ENCODE data around the gene ATP8A1.

Gene ATP8A1

DNA sequence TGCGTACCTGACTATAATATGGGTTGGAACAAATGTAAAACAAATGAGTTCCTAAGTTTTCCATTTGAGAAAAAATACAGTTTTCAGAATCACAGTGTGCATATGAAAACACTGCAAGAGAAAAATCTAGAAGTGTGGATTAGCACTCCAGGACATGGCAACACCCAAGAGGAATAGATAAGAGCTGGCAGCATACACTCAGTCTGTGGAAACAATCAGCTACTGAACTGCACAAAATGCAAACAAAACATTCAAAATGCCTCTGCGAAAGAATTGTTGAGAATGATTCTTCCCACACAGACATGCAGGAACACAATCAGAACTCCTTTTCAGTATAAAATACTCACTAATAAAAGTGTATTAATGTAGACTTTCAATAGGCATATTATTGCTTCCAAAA is 39.9 kb downstream of the ATP8A1 start:
- H3K4me1 ChIP-seq (ENCODE audit: control insufficient read depth, insufficient read depth, low read length), result no peaks in the 10 kb centered on the region
- H3K4me3 ChIP-seq (ENCODE audit: low read length), result no peak overlapping the region
- no peaks in the 10 kb centered on the region for H3K9me3 ChIP-seq (replicated peaks; ENCODE audit: low read length)
- H3K4me2 ChIP-seq (ENCODE audit: low read length), result no peak overlapping the region
- no peak overlapping the region for H3K9ac ChIP-seq (ENCODE audit: low read depth, low read length)
- no peaks in the 10 kb centered on the region for H3K27me3 ChIP-seq (ENCODE audit: control insufficient read depth, insufficient read depth, low read length)
- H3K36me3 ChIP-seq (ENCODE audit: insufficient read depth, low read length), result no peaks in the 10 kb centered on the region

DNA sequence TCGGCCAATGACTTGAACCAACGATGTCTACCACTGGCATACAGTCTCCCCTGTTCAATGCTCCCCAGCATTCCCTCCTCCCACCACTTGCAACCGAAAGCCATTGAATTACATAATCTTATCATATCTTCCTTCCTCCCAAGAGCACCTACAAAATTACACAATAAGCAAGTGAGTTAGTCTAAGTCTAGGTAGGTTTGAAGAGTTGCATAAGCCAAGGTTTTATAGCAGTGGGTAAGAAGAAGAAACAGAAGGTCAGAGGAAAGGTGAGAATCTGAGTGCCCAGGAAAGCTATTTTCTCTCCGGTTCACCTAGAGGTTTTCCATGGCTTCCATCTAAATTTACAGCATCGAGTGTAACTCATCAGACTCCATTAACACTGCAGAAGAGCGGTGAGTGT is 40.3 kb downstream of the ATP8A1 start:
- Histone ChIP-seq H3K9me3 (replicated peaks; ENCODE audit: low read length) (no peaks in the 10 kb centered on the region), H3K9ac (ENCODE audit: low read depth, low read length) (no peak overlapping the region), H3K36me3 (ENCODE audit: insufficient read depth, low read length) (no peaks in the 10 kb centered on the region), H3K27me3 (ENCODE audit: control insufficient read depth, insufficient read depth, low read length) (no peaks in the 10 kb centered on the region), H3K4me1 (ENCODE audit: control insufficient read depth, insufficient read depth, low read length) (no peaks in the 10 kb centered on the region), H3K4me3 (ENCODE audit: low read length) (no peak overlapping the region), H3K4me2 (ENCODE audit: low read length) (no peak overlapping the region)

DNA sequence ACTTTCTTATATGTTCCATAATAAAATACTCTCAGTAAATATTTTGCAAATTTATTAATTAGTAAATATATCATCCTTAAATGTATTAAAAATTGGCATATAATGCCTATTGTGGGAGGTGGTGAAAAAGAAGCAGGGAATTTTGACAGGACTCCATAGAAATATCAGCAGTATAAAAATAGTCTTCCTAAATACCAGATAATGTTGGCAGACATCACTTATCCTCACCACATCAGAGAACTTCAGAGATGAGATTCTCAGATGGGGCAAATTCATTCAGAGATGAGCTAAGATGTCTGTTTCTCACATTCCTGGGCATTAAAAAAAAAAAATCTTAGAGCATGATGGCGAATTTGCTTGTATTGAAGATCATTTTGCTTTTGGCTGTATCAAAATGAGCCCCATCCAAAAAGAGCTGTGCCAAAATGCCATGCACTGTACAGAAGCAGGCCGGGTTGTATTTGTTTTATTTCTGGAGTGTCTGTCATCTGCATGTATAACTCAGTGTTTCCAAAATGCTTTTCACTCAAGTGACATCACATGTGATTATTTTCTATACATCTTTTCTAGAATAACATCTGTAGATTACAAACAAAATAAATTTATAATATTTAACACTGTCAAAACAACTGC is 41.7 kb downstream of the ATP8A1 start:
- H3K36me3 ChIP-seq (ENCODE audit: insufficient read depth, low read length), result no peaks in the 10 kb centered on the region
- no peak overlapping the region for H3K9ac ChIP-seq (ENCODE audit: low read depth, low read length)
- no peak overlapping the region for H3K4me2 ChIP-seq (ENCODE audit: low read length)
- no peaks in the 10 kb centered on the region for H3K27me3 ChIP-seq (ENCODE audit: control insufficient read depth, insufficient read depth, low read length)
- no peaks in the 10 kb centered on the region for H3K4me1 ChIP-seq (ENCODE audit: control insufficient read depth, insufficient read depth, low read length)
- no peak overlapping the region for H3K4me3 ChIP-seq (ENCODE audit: low read length)
- H3K9me3 ChIP-seq (replicated peaks; ENCODE audit: low read length), result no peaks in the 10 kb centered on the region

DNA sequence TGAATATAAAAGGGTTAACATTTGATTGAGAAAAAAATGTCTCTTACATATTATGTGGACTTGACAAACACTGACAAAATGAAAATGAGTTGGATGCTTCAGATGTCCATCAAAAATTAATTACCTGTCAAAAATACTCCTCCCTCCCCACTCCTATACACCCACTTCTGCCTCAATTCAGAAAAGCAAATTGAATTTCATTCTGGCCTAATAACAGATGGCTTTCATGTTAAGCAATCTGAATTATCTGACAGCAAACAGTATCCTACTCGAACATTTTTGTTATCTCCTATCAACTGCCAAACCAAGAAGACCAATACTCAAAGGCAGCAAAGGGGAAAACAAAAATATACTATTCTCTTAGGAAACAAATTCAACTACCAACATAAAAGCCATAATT is 44.0 kb downstream of the ATP8A1 start:
- Histone ChIP-seq H3K4me2 (ENCODE audit: low read length) (no peak overlapping the region), H3K9ac (ENCODE audit: low read depth, low read length) (no peak overlapping the region), H3K4me3 (ENCODE audit: low read length) (no peak overlapping the region), H3K9me3 (replicated peaks; ENCODE audit: low read length) (no peaks in the 10 kb centered on the region), H3K4me1 (ENCODE audit: control insufficient read depth, insufficient read depth, low read length) (no peaks in the 10 kb centered on the region), H3K36me3 (ENCODE audit: insufficient read depth, low read length) (no peaks in the 10 kb centered on the region), H3K27me3 (ENCODE audit: control insufficient read depth, insufficient read depth, low read length) (no peaks in the 10 kb centered on the region)

DNA sequence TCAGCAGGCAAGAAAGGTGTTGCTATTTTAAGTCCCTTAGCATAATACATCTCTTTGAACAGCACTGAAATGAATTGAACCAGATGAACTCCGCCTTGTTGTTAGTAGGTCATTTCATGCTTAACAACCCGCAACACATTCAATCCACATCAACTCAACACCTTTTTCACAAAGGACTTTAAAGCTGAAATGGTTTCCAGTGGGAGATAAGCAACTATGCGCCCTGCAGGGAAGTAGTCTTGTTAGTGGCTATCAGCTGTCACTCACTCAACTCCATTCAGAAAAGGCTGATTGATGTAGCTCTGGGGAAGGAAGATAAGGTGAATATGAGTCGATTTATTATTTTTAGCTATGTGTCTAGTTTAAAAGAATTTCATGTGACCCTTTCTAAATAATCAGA is 46.0 kb downstream of the ATP8A1 start:
- Histone ChIP-seq H3K27me3 (ENCODE audit: control insufficient read depth, insufficient read depth, low read length) (no peaks in the 10 kb centered on the region), H3K36me3 (ENCODE audit: insufficient read depth, low read length) (no peaks in the 10 kb centered on the region), H3K9me3 (replicated peaks; ENCODE audit: low read length) (no peaks in the 10 kb centered on the region), H3K4me3 (ENCODE audit: low read length) (no peak overlapping the region), H3K4me2 (ENCODE audit: low read length) (no peak overlapping the region), H3K4me1 (ENCODE audit: control insufficient read depth, insufficient read depth, low read length) (no peaks in the 10 kb centered on the region), H3K9ac (ENCODE audit: low read depth, low read length) (no peak overlapping the region)

DNA sequence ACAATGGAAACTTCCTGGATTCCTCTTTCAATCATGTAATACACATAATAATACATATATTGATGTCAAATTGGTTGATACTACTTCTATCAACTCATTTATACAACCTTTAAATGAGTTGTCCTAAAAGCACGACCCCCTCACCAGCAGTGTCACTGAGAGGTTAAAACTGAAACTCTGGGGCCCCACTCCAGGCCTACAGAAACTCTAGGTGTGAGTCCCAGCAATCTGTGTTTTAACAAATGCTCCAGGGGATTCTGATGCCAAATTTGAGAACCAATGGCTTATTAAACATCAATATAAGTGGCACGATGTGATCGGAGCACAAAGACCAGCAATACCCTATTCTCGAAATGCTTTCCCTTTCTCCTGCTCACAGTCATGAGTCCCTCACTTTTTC is 47.9 kb downstream of the ATP8A1 start:
- no peaks in the 10 kb centered on the region for H3K27me3 ChIP-seq (ENCODE audit: control insufficient read depth, insufficient read depth, low read length)
- H3K4me1 ChIP-seq (ENCODE audit: control insufficient read depth, insufficient read depth, low read length), result no peaks in the 10 kb centered on the region
- no peaks in the 10 kb centered on the region for H3K9me3 ChIP-seq (replicated peaks; ENCODE audit: low read length)
- H3K36me3 ChIP-seq (ENCODE audit: insufficient read depth, low read length), result no peaks in the 10 kb centered on the region
- no peak overlapping the region for H3K4me3 ChIP-seq (ENCODE audit: low read length)
- H3K9ac ChIP-seq (ENCODE audit: low read depth, low read length), result no peak overlapping the region
- no peak overlapping the region for H3K4me2 ChIP-seq (ENCODE audit: low read length)

DNA sequence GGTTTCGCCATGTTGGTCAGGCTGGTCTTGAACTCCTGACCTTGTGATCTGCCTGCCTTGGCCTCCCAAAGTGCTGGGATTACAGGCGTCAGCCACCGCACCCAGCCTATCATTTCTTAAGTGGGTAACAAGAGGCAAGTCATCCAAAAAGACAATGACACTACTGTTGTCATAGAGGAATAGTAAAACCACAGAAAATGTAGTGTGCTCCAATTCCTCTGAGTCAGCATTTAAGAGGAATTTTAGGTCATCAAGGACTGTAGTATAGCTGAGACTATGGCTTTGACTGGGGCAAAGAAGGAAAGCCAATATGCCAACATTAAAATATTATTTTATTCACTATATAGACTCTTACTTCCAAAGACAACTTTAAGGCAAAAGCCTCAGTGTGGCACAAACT is 48.4 kb downstream of the ATP8A1 start:
- no peaks in the 10 kb centered on the region for H3K27me3 ChIP-seq (ENCODE audit: control insufficient read depth, insufficient read depth, low read length)
- no peak overlapping the region for H3K4me3 ChIP-seq (ENCODE audit: low read length)
- no peak overlapping the region for H3K9ac ChIP-seq (ENCODE audit: low read depth, low read length)

DNA sequence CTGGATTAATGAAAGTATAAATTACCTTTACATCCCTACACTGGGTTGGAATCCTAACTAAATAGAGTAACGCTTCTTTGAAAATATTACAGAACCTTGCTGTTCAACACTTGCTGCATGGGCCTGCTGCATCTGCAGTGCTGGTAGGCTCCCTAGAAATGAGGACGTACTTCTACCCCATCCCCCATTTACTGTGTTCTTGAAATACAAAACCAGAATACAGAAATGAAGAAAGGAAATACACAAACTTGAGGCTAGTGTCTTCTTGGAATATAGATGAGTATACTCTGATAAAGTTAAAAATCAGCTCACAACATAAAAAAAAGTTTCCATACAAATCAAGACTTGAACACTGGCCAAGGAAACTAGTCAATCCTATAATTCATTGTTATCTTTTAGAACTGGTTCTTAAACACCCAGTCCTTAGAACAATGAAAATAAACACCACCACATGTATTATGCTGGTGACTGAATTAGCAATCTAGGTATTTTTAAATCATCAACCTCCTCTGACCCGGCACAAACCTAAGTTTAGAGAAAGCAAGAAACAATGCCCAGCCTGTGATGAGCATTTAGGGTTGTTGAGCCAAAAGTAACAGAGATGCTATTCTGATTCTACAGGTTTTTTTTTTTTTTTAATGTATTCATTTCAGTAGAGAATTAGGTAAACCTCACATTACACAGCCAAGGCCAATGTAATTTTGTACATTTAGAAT is 49.7 kb downstream of the ATP8A1 start:
- Histone ChIP-seq H3K4me2 (ENCODE audit: low read length) (no peak overlapping the region), H3K36me3 (ENCODE audit: insufficient read depth, low read length) (no peaks in the 10 kb centered on the region), H3K27me3 (ENCODE audit: control insufficient read depth, insufficient read depth, low read length) (no peaks in the 10 kb centered on the region), H3K9ac (ENCODE audit: low read depth, low read length) (no peak overlapping the region), H3K4me3 (ENCODE audit: low read length) (no peak overlapping the region), H3K9me3 (replicated peaks; ENCODE audit: low read length) (no peaks in the 10 kb centered on the region), H3K4me1 (ENCODE audit: control insufficient read depth, insufficient read depth, low read length) (no peaks in the 10 kb centered on the region)

More for the DNA sequence above, 48.4 kb downstream of the ATP8A1 start:
- no peaks in the 10 kb centered on the region for H3K9me3 ChIP-seq (replicated peaks; ENCODE audit: low read length)
- H3K36me3 ChIP-seq (ENCODE audit: insufficient read depth, low read length), result no peaks in the 10 kb centered on the region
- H3K4me1 ChIP-seq (ENCODE audit: control insufficient read depth, insufficient read depth, low read length), result no peaks in the 10 kb centered on the region
- no peak overlapping the region for H3K4me2 ChIP-seq (ENCODE audit: low read length)

DNA sequence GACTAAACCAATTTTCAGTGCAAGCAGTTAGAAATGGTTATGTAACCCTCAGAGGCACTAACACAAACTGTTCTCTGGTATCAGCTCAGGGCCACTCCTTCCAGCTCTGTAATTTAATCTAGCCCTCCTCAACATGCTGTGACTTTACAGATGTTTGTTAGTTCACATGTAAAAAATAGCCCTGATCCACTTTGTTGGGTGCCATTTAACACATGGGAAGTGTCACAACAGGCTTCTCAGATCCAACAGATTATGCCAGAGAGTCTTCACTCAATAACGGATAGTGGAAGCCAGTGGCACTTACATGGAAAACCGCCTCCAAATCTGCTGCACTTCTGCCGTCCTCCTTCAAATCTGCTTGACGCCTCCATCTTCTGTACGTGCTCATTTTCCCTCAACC is 51.6 kb downstream of the ATP8A1 start:
- no peaks in the 10 kb centered on the region for H3K4me1 ChIP-seq (ENCODE audit: control insufficient read depth, insufficient read depth, low read length)
- no peaks in the 10 kb centered on the region for H3K27me3 ChIP-seq (ENCODE audit: control insufficient read depth, insufficient read depth, low read length)
- no peak overlapping the region for H3K9ac ChIP-seq (ENCODE audit: low read depth, low read length)
- H3K4me3 ChIP-seq (ENCODE audit: low read length), result no peak overlapping the region
- H3K4me2 ChIP-seq (ENCODE audit: low read length), result no peak overlapping the region
- no peaks in the 10 kb centered on the region for H3K36me3 ChIP-seq (ENCODE audit: insufficient read depth, low read length)
- H3K9me3 ChIP-seq (replicated peaks; ENCODE audit: low read length), result no peaks in the 10 kb centered on the region

DNA sequence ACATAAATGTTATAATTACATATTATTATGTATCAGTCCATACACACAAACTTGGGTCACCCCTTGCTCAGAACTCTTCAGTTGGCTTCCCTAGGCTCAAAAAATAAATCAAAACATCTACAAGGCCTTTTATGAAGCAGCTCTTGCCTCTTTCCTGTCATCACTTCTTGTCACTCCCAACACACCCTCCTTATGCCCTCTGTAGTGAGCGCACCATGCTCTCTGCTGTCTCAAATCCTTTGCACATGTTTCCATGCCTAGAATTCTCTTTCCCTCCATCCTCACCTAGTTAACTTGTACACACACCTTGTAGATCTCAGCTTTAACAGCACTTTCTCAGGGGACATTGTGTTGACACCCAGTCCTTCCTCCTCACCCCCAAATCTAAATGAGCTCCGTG is 53.0 kb downstream of the ATP8A1 start:
- no peak overlapping the region for H3K4me2 ChIP-seq (ENCODE audit: low read length)
- no peaks in the 10 kb centered on the region for H3K4me1 ChIP-seq (ENCODE audit: control insufficient read depth, insufficient read depth, low read length)
- no peak overlapping the region for H3K4me3 ChIP-seq (ENCODE audit: low read length)
- H3K9me3 ChIP-seq (replicated peaks; ENCODE audit: low read length), result no peaks in the 10 kb centered on the region
- H3K36me3 ChIP-seq (ENCODE audit: insufficient read depth, low read length), result no peaks in the 10 kb centered on the region
- no peak overlapping the region for H3K9ac ChIP-seq (ENCODE audit: low read depth, low read length)
- no peaks in the 10 kb centered on the region for H3K27me3 ChIP-seq (ENCODE audit: control insufficient read depth, insufficient read depth, low read length)

DNA sequence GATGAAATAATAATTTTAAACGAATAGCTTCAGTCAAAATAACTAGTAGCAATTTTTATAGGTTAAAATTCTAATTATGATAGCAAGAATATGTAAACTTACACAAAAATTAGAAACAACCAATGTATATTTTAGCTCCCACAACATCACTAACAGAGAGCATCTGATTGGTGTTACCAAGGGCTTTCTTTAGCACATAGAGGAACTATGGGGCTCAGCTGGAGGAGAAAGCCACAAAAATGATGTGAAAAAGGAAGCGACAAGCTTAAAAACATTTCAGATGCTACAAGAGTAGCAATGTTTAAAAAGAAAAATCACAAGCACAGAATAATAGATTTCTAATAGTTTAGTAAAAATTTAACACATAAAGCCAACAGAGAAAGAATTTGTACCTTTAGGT is 56.3 kb downstream of the ATP8A1 start:
- Histone ChIP-seq H3K27me3 (ENCODE audit: control insufficient read depth, insufficient read depth, low read length) (no peaks in the 10 kb centered on the region), H3K4me2 (ENCODE audit: low read length) (no peak overlapping the region), H3K9me3 (replicated peaks; ENCODE audit: low read length) (no peaks in the 10 kb centered on the region), H3K4me1 (ENCODE audit: control insufficient read depth, insufficient read depth, low read length) (no peaks in the 10 kb centered on the region), H3K9ac (ENCODE audit: low read depth, low read length) (no peak overlapping the region), H3K36me3 (ENCODE audit: insufficient read depth, low read length) (no peaks in the 10 kb centered on the region), H3K4me3 (ENCODE audit: low read length) (no peak overlapping the region)

DNA sequence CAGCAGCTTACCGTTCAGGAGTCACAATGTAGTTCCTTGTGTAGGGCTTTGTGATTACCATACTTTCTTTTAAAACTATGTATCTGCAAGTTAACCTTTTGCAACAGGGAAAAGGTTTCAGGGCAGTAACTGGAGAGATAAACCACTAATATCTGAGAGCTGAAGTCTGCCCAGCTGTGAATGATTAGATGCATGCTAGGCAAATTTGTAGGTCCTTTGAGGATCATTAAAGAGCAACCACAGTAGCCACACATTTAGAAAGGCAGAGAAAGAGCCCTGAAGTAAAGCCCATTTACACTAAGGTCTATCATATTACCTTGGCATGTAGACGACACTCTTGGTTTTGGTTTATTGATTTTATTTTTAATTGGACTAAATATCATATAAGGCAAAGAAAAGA is 60.0 kb downstream of the ATP8A1 start:
- no peak overlapping the region for H3K9ac ChIP-seq (ENCODE audit: low read depth, low read length)

More for the DNA sequence above, 60.0 kb downstream of the ATP8A1 start:
- Histone ChIP-seq H3K27me3 (ENCODE audit: control insufficient read depth, insufficient read depth, low read length) (no peaks in the 10 kb centered on the region), H3K4me3 (ENCODE audit: low read length) (no peak overlapping the region), H3K36me3 (ENCODE audit: insufficient read depth, low read length) (no peaks in the 10 kb centered on the region), H3K4me1 (ENCODE audit: control insufficient read depth, insufficient read depth, low read length) (no peaks in the 10 kb centered on the region), H3K9me3 (replicated peaks; ENCODE audit: low read length) (no peaks in the 10 kb centered on the region), H3K4me2 (ENCODE audit: low read length) (no peak overlapping the region)

Data from skeletal muscle satellite cell (primary cell).